GM12891 (cell line): ENCODE results near the gene APEH.

Experiments used
- PAX5 ChIP-seq: IDR thresholded peaks from 2 replicates; pipeline ENCODE4 v1.6.1; 2011; ENCODE audit warnings: low read length, moderate library complexity, mild to moderate bottlenecking; ENCODE audit not compliant: insufficient read depth, severe bottlenecking
- POLR2A ChIP-seq: IDR thresholded peaks from 2 replicates; pipeline ENCODE4 v1.6.1; 2011; ENCODE audit warnings: low read depth, low read length, control low read depth
- POLR2AphosphoS5 ChIP-seq: IDR thresholded peaks from 2 replicates; pipeline ENCODE4 v1.6.1; 2011; ENCODE audit warnings: low read depth, low read length, control low read depth
- POU2F2 ChIP-seq: IDR thresholded peaks from 2 replicates; pipeline ENCODE4 v1.6.1; 2011; ENCODE audit warnings: low read depth, mild to moderate bottlenecking, control low read depth, low read length, moderate library complexity
- SPI1 ChIP-seq: IDR thresholded peaks from 2 replicates; pipeline ENCODE4 v1.6.1; 2011; ENCODE audit warnings: low read depth, low read length, control low read depth
- TAF1 ChIP-seq: IDR thresholded peaks from 2 replicates; pipeline ENCODE4 v1.6.1; 2011; ENCODE audit warnings: low read depth, low read length, control low read depth

DNA sequence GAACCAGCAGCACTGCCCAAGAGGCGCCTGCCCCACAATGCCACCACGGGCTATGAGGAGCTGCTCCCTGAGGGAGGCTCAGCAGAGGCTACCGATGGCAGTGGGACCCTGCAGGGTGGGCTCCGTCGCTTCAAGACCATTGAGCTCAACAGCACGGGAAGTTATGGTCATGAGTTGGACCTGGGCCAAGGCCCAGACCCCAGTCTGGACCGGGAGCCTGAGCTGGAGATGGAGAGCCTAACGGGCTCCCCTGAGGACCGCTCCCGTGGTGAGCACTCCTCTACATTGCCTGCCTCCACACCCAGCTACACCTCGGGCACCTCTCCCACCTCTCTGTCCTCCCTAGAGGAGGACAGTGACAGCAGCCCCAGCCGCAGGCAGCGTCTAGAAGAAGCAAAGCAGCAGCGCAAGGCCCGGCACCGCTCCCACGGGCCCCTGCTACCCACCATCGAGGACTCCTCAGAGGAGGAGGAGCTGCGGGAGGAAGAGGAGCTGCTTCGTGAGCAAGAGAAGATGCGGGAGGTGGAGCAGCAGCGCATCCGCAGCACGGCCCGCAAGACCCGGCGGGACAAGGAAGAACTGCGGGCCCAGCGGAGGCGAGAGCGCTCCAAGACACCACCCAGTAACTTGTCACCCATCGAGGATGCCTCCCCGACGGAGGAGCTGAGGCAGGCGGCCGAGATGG lies 21.8 kb upstream of the APEH start:
- TF ChIP-seq PAX5 (no peak), POLR2A (no peak), TAF1 (no peak), POU2F2 (no peak), POLR2AphosphoS5 (no peak), SPI1 (no peak)
